ENCODE measurements around the gene CCL4L2.
"Not testable (repeated sequence)": the region's sequence is repeated elsewhere in the genome, so short reads cannot be mapped to it uniquely, and the experiment has no call there.

The CCL4L2 gene

DNA sequence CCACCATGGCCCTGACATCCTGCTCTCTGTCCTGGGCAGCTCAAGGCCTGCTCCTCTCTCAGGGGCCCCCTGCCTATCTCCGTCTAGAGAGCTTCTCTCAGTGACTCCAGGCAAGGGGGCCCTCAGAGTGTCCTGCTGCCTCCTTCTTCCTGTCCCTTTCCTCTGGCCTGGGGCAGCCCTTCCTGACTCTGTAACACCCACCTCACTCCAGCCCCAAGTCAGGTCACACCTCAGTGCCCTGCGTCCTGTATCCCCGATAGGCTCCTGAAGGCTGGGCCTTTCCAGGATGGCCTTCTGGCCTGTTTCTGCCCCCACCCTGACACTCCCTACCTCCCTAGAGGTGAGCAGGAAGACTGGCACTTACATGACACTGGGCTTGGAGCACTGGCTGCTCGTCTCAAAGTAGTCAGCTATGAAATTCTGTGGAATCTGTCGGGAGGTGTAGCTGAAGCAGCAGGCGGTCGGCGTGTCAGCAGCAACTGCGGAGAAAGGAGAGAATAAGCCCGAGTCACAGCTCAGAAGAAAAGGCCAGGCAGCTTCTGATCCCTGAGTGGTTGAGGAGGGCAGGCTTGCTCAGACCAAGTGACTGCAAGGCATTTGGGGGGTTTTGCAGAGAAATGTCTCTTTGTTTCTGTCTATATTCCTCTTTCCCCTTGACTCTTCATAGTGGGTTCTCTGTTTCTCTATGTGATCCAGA, 15.3 kb upstream of the CCL4L2 start:
- no peak for DNase-seq

DNA sequence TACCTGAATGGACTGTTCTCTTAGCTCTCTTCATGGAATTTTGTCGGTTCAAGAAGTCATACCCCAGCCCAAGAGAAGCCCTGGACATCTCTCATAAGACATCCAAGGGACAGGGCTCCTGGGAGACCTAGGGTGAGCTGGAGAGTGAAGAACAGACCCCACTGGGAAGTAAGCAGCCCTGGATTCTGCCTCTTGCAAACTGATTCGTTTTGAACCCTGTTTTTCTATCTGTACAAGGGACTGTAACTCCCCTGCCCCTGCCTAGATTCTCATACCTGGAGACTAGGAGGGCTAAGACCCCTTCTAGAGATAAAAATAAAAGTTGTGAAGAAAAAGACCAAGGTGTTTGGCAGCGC, 14.8 kb upstream of the CCL4L2 start:
- DNase-seq = no peak

DNA sequence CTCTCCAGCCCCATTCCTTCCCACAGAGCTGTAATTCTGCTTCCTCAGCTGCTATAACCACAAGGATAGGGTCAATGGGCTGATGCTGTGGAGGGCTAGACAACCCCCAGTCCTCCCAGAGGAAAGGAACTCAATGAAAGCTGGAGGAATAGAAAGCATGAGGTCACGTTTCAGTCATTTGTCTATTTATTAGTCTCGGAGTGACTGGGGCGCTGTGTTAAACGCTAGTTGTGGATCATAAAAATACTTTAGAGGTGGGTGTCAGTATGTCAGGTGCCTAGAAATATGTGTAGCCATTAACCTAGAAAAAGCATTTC, 13.5 kb upstream of the CCL4L2 start:
- DNase-seq = no peak

DNA sequence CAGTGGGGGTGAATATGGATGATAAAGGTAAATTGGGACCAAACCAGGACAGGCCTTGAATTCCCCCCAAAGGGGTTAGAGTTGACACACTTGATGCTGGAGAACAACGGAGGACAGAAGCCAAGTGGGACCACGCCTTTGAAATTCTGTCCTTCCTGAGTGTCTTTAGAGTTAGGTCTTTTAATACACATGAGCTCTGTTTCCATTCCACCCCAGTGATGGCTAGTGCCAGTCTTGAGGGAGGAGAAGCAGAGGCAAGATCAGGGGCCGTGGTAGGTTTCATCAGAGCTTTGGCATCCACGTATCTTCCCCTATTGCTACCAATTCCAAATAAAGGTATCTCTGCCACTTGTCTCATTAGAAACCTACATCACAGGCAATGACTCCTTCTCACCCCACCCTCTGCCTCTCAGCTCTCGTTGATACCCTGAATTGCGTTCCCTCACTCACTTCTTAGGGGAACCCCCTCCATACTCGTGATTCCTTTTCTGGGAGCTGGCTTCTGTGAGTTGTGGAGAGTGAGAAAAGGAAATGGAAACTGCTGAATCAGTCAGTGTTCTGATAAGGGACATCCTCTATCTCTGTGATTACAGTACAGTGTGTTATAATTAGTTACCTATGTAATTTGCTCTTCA, 11.9 kb upstream of the CCL4L2 start:
- DNase-seq = no peak

DNA sequence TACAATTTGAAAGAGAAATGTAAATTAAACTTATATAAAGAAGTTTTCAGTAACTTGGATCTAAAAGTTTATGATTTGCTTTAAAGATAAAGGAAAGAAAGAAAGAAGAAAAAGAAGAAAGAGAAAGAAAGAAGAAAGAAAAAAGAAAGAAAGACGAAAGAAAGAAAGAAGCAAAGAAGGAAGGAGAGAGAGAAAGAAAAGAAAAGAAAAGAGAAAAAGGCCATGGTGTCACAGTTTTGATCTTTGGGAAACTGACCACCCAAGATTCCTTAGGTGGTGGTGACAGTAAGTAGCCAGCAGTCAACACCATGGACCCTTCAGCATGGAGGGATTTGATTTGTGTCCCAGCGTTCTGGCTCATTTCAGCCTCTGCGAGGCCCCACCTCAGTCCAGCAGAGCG, 9.8 kb upstream of the CCL4L2 start:
- DNase-seq = not testable (repeated sequence)

DNA sequence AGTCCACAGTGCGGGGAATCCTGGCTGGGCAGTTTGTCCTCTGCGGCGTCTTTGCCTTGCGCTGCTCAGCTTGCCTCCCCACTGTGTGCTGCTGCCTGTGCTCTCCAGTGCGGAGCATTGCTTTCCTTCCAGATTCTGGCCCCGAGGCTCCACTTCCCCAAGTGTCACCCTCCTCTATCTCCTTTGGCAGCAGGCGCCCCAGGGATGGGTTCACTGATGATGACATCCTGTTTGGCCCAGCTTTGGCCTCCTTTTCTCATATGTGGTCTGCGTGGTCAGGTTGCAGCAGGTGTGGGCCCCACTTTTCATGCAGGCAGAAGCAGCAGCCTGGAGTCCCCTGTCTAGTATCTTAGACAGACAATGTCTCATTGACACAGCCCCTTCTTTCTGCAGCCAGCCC, 9.4 kb upstream of the CCL4L2 start:
- not testable (repeated sequence) for DNase-seq

DNA sequence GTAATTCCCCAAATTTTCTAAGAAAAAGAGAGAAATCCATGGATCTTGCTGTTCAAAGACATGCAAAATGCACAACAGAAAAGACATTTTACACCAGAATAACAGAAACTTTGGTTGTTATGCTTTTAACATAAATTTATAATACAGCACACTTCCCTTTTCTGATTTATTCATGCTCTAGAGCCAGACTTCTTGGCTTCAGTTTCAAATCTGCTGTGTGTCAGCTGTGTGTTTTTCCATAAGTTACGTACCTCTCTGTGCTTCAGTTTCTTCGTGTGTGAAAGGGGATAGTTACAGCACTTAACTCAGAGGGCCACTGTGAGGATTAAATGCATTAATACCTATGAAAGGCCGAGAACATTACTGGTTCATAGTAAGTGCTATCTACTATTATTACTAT, 7.5 kb upstream of the CCL4L2 start:
- DNase-seq = no peak

DNA sequence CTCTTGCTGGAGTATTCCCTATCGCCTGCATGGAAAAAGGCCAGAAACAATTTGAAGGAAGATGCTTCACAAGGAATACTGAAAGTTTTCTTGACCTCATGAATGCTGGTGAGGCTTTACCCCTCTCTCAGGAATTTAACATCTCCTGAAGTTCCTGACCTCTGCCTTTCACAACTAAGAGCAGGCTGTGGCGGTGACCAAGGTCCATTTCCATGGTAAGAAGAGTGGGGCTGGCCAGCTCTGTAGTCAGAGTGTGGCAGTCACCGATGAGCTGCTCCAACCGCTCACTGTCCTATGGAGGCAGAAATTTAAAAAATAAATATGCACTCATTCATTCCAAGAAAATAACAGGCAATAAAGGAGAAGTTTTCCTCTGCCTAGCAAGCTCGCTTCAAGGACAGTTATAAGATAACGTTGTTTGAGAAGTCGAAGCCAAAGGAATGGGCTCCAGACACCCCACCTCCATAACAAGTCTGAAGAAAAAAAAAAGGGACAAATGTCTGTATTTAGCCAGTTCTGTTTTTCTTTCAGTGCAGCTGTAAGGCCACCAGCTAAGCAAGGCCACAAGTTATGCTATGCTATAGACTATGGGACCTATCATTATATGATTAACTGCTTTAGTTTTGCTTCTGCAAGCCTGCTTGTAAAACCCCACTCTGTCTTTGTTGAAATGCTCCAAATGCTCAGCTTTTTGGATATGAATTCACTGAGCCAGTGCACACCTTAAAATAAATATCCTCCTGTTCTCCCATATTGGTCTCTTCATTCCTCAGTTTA, 6.0 kb upstream of the CCL4L2 start:
- DNase-seq = no peak

DNA sequence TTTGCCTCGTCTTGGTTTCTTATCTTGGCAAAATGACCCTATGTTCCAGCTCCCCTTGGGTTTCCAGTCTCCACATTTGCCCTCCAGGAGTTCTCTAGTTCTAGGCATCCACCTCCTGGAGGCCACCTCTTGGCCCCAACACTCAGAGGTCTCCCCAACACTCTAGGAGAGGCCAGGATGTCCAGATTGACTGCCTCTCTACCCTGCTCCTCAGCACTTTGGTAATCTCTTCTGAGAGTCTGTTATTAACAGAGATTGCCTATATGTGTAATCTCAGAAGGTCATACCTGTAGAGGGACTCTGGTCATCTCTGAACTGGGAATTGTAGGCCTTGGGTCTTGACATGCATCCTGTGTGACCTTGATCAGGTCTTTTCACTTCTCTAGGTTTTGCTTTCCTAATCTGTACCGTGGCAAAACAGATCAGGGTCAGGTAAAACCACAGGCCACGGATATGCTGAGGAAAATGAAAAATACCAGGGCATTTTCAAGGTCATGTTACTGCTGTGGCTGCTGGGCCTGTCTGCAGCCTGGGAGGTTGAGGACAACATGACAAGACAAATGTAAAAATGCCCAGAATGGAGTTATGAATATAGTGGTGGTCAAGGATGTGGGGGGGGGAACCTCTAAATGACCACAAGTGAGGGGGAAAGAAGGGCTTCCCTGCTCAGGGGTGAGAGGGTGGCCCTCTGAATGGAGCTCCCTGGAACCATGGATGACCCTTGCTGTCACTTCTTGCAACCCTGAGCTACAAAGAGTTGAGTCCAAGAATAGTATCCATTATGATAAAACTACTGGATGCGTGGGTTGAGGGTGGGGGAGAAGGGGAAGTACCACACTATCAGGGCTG, 5.0 kb upstream of the CCL4L2 start:
- DNase-seq = no peak

DNA sequence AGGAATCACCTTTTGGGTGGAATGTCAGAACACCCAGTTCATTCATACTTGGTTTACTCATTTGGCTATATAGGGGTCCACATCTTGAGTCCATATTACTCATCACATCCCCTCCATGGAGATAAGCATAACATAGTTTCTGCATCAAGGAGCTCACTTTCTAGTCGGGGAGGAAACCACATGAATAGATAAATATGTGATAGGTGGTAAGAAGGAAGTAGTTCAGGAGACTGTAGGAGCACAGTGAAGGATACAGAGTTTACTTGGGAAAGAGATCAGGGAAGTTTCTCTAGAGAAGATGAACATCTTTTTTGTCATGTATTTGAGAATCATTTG, 4.4 kb upstream of the CCL4L2 start:
- DNase-seq = not testable (repeated sequence)

DNA sequence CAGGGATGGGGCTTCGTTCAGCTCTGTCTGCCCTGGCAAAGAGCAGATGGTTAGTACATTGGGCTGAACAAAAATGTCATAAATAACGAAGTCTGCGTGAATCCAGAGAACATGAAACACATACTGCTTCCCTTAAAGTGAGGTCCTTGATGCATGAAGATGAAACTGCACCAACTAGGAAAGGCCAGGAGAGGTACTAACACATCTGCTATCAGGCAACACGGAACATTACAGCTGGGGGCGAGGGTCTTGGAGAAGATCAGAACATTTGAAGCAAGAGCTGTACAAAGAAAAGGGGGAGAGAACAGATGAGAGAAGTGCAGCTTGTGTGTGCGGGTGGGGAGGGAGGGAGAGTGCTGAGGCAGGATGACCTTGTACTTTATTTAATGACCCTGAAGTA, 3.5 kb upstream of the CCL4L2 start:
- DNase-seq = not testable (repeated sequence)

DNA sequence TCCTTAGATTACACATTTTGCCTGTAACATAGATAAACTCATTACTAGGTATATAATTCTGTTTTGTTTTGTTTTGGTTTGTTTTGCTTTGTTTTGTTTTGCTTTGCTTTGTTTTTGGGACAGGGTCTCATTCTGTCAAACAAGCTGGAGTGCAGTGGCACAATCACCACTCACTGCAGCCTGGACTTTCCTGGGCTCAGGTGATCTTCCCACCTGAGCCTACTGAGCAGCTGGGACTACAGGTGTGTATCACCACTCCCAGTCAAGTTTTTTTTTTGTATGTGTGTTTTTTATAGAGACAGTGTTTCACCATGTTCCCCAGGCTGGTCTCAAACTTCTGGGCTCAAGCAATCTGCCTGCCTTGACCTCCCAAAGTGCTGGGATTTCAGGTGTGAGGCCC, 1.3 kb upstream of the CCL4L2 start:
- no peak for DNase-seq

DNA sequence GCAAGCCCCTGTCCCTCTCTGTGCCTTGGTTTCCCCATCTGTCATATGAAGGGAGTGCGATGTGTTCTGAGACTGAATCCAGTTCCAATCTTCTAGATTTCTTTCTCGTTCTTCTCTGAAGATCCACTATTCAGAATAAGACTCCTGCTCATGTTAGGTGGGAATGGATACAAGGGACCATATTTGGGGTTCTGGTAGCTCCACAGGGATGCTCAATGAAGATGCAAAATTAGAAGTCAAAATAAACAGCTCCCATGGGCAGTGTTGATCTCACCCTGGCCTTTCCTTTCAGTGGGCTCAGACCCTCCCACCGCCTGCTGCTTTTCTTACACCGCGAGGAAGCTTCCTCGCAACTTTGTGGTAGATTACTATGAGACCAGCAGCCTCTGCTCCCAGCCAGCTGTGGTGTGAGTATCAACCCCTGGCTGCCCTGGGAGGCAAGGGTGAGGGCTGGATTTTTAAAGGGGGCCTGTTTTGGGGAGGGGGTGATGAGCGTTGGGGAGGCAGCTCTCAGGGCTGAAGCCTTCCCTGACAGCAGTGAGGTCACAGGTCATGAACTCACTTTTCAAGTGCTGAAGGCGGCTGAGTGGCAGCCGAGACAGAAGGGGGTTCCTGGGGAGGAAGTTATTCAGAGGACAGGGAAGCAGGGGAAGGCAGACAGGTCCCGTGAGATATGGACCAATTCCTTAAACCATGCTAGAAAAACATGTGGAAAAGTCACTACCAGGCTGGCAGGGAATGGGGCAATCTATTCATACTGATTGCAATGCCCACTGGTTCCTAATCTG, 815 bp downstream of the CCL4L2 start:
- not testable (repeated sequence) for DNase-seq

DNA sequence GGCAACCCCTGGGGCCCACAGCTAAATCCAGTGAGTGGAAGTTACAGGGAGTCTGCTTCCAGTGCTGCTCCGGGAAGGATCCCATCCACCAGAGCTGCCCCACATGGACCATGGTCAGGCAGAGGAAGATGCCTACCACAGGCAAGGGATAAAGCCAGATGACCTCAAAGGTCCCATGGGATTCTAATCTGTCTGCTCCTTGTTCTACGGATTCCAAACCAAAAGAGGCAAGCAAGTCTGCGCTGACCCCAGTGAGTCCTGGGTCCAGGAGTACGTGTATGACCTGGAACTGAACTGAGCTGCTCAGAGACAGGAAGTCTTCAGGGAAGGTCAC, 1.4 kb downstream of the CCL4L2 start:
- DNase-seq = no peak

DNA sequence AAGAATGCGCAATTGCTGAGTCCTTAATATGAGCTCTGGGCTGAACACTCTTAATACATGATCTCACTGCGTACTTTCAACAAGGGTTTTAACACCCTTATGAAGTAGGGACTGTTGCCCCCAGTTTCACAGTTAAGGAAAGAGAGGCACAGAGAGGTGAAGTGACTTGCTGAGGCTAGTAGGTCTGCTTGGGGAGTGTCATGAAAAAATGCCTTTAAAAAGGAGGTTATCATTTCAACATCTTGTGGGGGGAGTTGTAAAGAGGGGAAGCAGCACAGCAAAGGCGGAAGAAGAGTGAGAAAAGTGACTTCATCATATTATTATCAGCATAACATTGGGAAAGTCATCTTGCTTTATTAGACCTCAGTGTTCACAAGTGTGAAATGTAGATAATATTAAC, 2.1 kb downstream of the CCL4L2 start:
- DNase-seq = no peak

DNA sequence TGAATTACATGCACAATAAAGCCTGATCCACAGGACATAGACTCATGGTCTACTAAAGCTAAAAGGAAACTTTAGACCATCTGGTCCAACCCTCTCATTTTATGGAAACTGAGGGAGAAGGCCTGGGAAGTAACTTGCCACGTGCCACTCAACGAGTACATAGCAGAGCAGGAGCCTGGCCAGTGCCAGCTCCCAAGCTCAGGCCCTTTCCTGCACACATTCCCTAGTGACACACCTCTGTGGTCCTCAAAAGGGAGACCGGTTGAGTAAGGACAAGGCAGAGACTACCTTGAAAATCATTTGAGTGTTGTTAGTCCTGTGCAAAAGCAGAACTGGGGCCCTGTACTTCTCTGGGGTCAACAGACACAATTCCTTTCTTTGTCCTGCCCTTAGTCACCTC, 2.8 kb downstream of the CCL4L2 start:
- DNase-seq = no peak

DNA sequence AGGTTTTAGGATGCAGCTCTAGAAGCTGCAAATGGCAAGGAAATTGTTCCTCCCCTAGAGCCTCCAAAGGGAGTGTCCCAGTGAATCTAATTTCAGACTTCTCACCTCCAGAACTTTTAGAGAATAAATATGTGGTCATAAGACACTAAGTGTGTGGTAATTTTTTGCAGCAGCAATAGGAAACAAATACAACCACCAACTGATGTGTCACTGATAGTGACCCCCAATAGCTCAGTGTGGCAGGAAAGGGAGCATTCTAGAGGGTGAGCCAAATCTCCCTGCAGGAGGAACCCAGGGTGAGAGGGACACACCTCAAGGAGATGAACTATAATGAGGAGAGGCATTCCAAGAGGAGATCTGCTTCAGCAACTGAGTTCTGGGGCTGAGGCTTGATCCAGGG, 4.1 kb downstream of the CCL4L2 start:
- DNase-seq = no peak

DNA sequence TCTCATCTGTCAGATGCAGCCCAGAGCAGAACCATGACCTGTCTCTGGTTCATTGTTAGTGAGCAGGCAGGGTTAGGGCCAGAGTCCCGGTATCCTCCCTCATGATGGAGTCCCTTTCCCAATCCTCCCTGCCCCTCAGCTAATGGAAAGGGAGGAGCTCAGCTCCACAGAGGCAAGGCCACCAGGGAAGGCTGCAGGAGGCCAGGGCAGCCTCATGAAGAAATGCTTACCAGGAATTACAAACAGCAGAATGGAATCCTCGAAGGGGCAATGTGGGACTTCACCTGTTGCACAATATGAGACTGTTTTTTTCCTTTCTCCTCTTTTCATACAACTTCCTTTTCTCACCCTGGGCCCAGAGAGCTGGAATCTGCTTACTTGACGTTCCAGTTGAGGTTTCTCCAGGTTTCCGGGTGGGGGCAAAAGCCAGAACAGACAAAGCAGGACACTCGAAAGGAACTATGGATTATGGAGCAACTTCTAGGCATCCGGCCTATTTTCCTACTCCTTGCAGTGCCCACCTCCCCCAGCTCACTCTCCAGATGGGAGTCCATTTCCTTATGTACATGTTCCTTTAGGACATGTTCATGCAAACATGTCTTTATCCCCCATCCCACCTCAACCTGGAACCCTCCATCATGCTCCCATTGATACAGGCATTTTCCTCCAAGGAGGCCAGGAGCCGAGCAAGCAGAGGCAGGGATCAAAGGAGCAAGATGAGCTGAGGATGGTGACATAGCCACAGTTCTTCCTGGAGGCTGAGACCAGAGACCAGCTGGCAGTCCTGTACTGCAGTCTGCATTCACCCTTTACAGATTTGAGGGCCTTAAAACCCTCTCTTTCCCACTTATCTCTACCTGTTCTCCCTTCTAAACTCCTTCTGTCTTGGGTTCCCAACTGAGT, 4.8 kb downstream of the CCL4L2 start:
- DNase-seq = not testable (repeated sequence)

DNA sequence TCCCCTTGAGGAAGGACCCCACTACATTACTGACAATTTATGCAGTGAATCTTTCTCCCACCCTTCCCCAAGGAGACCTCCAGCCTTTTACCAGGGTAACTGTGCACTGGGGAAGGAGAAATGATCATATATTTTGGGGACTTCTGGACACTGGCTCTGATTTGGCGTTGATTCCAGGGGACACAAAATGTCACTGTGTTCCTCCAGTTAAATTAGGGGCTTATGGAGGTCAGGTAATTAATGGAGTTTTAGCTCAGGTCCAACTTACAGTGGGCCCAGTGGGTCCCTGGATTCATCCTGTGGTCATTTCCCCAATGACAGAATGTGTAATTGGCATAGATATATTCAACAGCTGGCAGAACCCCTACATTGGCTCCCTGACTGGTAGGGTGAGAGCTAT, 8.7 kb downstream of the CCL4L2 start:
- DNase-seq = not testable (repeated sequence)

DNA sequence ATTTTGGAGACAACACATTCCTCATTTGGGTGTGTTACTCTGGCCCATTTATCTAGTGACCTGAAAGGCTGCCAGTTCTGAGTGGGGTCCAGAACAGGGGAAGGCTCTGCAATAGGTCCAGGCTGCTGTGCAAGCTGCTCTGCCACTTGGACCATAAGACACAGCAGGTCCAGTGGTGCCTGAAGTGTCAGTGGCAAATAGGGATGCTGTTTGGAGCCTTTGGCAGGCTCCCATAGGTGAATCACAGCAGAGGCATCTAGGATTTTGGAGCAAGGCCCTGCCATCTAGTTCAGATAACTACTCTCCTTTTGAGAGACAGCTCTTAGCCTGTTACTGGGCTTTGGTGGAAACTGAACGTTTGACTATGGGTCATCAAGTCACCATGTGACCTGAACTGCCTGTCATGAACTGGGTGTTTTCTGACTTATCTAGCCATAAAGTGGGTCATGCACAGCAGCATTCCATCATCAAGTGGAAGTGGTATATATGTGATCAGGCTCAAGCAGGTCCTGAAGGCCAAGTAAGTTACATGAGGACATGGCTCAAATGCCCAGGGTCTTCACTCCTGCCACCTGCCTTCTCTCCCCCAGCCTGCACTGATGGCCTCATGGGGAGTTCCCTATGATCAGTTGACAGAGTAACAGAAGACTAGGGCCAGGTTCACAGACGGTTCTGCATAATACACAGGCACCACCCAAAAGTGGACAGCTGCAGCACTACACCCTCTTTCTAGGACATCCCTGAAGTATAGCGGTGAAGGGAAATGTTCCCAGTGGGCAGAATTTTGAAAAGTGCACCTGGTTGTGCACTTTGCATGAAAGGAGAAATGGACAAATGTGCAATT, 10.1 kb downstream of the CCL4L2 start:
- not testable (repeated sequence) for DNase-seq

DNA sequence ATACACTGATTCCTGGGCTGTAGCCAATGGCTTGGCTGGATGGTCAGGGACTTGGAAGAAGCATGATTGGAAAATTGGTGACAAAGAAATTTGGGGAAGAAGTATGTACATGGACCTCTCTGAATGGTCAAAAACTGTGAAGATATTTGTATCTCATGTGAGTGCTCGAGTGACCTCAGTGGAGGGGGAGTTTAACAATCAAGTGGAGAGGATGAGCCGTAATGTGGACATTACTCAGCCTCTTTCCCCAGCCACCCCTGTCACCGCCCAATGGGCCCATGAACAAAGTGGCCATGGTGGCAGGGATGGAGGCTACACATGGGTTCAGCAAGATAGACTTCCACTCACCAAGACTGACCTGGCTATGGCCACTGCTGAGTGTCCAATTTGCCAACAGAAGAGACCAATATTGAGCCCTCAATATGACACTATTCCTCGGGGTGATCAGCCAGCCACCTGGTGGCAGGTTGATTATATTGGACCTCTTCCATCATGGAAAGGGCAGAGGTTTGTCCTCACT, 10.8 kb downstream of the CCL4L2 start:
- not testable (repeated sequence) for DNase-seq
